Adipocyte (in vitro differentiated cells): ENCODE results near the gene ELAVL2.
"Not testable (repeated sequence)": the region's sequence is repeated elsewhere in the genome, so short reads cannot be mapped to it uniquely, and the experiment has no call there.

Source experiments
- DNase-seq: peaks from one replicate; pipeline ENCODE4 v3.0.0-alpha.2; 2015; ENCODE audit warnings: low read depth
- H3K27me3 ChIP-seq: replicated peaks from 2 replicates; pipeline ENCODE4 v1.7.0; 2013; ENCODE audit warnings: mild to moderate bottlenecking, low read length, moderate library complexity; ENCODE audit not compliant: control insufficient read depth, insufficient read depth
- H3K36me3 ChIP-seq: 2 replicates; pipeline ENCODE4 v1.7.0; 2013; ENCODE audit warnings: low read length, mild to moderate bottlenecking, moderate library complexity; ENCODE audit not compliant: control insufficient read depth, insufficient read depth, severe bottlenecking
- H3K4me1 ChIP-seq: 2 replicates; pipeline ENCODE4 v1.7.0; 2013; ENCODE audit warnings: mild to moderate bottlenecking, low read length, moderate library complexity; ENCODE audit not compliant: control insufficient read depth, insufficient read depth
- H3K4me3 ChIP-seq: 2 replicates; pipeline ENCODE4 v1.7.0; 2013; ENCODE audit warnings: mild to moderate bottlenecking, low read length, moderate library complexity
- H3K9ac ChIP-seq: 2 replicates; pipeline ENCODE4 v1.7.0; 2013; ENCODE audit warnings: mild to moderate bottlenecking, low read length, moderate library complexity
- H3K9me3 ChIP-seq: 2 replicates; pipeline ENCODE4 v1.7.0; 2013; ENCODE audit warnings: mild to moderate bottlenecking, low read length, moderate library complexity; ENCODE audit not compliant: control insufficient read depth

Gene ELAVL2

GRCh38 chr9:23733495-23734078 is 92.5 kb downstream of the ELAVL2 start:
- Histone ChIP-seq H3K36me3 (no peaks in the 10 kb centered on the region), H3K27me3 (no peaks in the 10 kb centered on the region), H3K9me3 (no peaks in the 10 kb centered on the region), H3K9ac (no peak overlapping the region), H3K4me1 (no peaks in the 10 kb centered on the region), H3K4me3 (no peak overlapping the region)
- DNase-seq, result no peak

GRCh38 chr9:23731353-23731752 is 94.7 kb downstream of the ELAVL2 start:
- DNase-seq, result no peak
- Histone ChIP-seq H3K36me3 (no peaks in the 10 kb centered on the region), H3K9me3 (no peaks in the 10 kb centered on the region), H3K27me3 (no peaks in the 10 kb centered on the region), H3K4me1 (no peaks in the 10 kb centered on the region), H3K9ac (no peak overlapping the region), H3K4me3 (no peak overlapping the region)

- no peak overlapping the region for H3K9ac ChIP-seq
- no peaks in the 10 kb centered on the region for H3K36me3 ChIP-seq
- no peak overlapping the region for H3K4me3 ChIP-seq
- DNase-seq, result no peak
- H3K4me1 ChIP-seq, result no peaks in the 10 kb centered on the region
- no peaks in the 10 kb centered on the region for H3K27me3 ChIP-seq
- H3K9me3 ChIP-seq, result no peaks in the 10 kb centered on the region
Observed at GRCh38 chr9:23730364-23730763, 95.7 kb downstream of the ELAVL2 start.

GRCh38 chr9:23728736-23729135 is 97.3 kb downstream of the ELAVL2 start:
- DNase-seq, result no peak
- H3K27me3 ChIP-seq, result no peaks in the 10 kb centered on the region
- H3K4me1 ChIP-seq, result no peaks in the 10 kb centered on the region

GRCh38 chr9:23725279-23725946 is 100.6 kb downstream of the ELAVL2 start:
- no peaks in the 10 kb centered on the region for H3K4me1 ChIP-seq
- H3K36me3 ChIP-seq, result no peaks in the 10 kb centered on the region
- H3K9me3 ChIP-seq, result no peaks in the 10 kb centered on the region
- DNase-seq, result no peak
- H3K9ac ChIP-seq, result no peak overlapping the region
- no peaks in the 10 kb centered on the region for H3K27me3 ChIP-seq
- no peak overlapping the region for H3K4me3 ChIP-seq

More at GRCh38 chr9:23728736-23729135, 97.3 kb downstream of the ELAVL2 start:
- H3K9me3 ChIP-seq, result no peaks in the 10 kb centered on the region
- H3K4me3 ChIP-seq, result no peak overlapping the region
- H3K9ac ChIP-seq, result no peak overlapping the region
- H3K36me3 ChIP-seq, result no peaks in the 10 kb centered on the region

GRCh38 chr9:23723672-23724071 is 102.4 kb downstream of the ELAVL2 start:
- Histone ChIP-seq H3K27me3 (no peaks in the 10 kb centered on the region), H3K4me1 (no peaks in the 10 kb centered on the region)
- no peak for DNase-seq

GRCh38 chr9:23723048-23723447 is 103.0 kb downstream of the ELAVL2 start:
- H3K9me3 ChIP-seq, H3K9ac ChIP-seq, H3K4me3 ChIP-seq, H3K27me3 ChIP-seq, DNase-seq, H3K4me1 ChIP-seq, H3K36me3 ChIP-seq: not testable (repeated sequence)

More at GRCh38 chr9:23723672-23724071, 102.4 kb downstream of the ELAVL2 start:
- Histone ChIP-seq H3K9ac (no peak overlapping the region), H3K4me3 (no peak overlapping the region), H3K36me3 (no peaks in the 10 kb centered on the region), H3K9me3 (no peaks in the 10 kb centered on the region)

- H3K36me3 ChIP-seq, result no peaks in the 10 kb centered on the region
- no peak overlapping the region for H3K4me3 ChIP-seq
- no peaks in the 10 kb centered on the region for H3K4me1 ChIP-seq
- no peaks in the 10 kb centered on the region for H3K9me3 ChIP-seq
- DNase-seq, result no peak
- no peak overlapping the region for H3K9ac ChIP-seq
- no peaks in the 10 kb centered on the region for H3K27me3 ChIP-seq
Observed at GRCh38 chr9:23721466-23721865, 104.6 kb downstream of the ELAVL2 start.

- H3K4me3 ChIP-seq, result no peak overlapping the region
- DNase-seq, result no peak
- H3K9me3 ChIP-seq, result no peaks in the 10 kb centered on the region
- H3K27me3 ChIP-seq, result no peaks in the 10 kb centered on the region
- H3K36me3 ChIP-seq, result no peaks in the 10 kb centered on the region
- no peaks in the 10 kb centered on the region for H3K4me1 ChIP-seq
- no peak overlapping the region for H3K9ac ChIP-seq
Observed at GRCh38 chr9:23717505-23717904, 108.5 kb downstream of the ELAVL2 start.

GRCh38 chr9:23707249-23707648 is 118.8 kb downstream of the ELAVL2 start:
- Histone ChIP-seq H3K9ac (no peak overlapping the region), H3K36me3 (no peaks in the 10 kb centered on the region), H3K27me3 (no peaks in the 10 kb centered on the region), H3K4me1 (no peaks in the 10 kb centered on the region), H3K9me3 (no peaks in the 10 kb centered on the region), H3K4me3 (no peak overlapping the region)
- DNase-seq, result no peak

- no peak overlapping the region for H3K9ac ChIP-seq
- no peak for DNase-seq
Observed at GRCh38 chr9:23702311-23702922, 123.6 kb downstream of the ELAVL2 start.

More at GRCh38 chr9:23702311-23702922, 123.6 kb downstream of the ELAVL2 start:
- Histone ChIP-seq H3K9me3 (no peaks in the 10 kb centered on the region), H3K27me3 (no peaks in the 10 kb centered on the region), H3K4me3 (no peak overlapping the region), H3K4me1 (no peaks in the 10 kb centered on the region), H3K36me3 (no peaks in the 10 kb centered on the region)
